ENCODE measurements around the gene VPS37D.
A peak's percentile ranks its signal among the peaks of the same experiment; 100 is the strongest.

The VPS37D gene

GRCh38 chr7:73718905-73719805 is 51.5 kb downstream of the VPS37D start, which contains the start of gene STX1A:
Gene STX1A, minus strand, starts transcription at chr7:73719669. Its CDS starts 38 bp downstream, at chr7:73719631.
- no peak for TF ChIP-seq CTCF (conservative IDR thresholded peaks at IDR 0.05)
- peak within 1 kb of the TSS; percentile 81; the same call in 1 of the 2 replicates for H3K27ac ChIP-seq

- H3K27ac ChIP-seq, result peak overlapping the region; percentile 81; the same call in 1 of the 2 replicates
- no peak for TF ChIP-seq CTCF (conservative IDR thresholded peaks at IDR 0.05)
These were observed 52.2 kb downstream of the VPS37D start for GRCh38 chr7:73719806-73720169.

GRCh38 chr7:73720443-73720842 is 52.8 kb downstream of the VPS37D start:
- H3K27ac ChIP-seq, result peak overlapping the region; percentile 73

GRCh38 chr7:73721377-73721817 is 53.8 kb downstream of the VPS37D start:
- H3K27ac ChIP-seq, result peak overlapping the region; percentile 73
- TF ChIP-seq CTCF (conservative IDR thresholded peaks at IDR 0.05), result no peak
